Measurements from ENCODE around the gene CENPC.

- TF ChIP-seq CTCF (IDR thresholded peaks at IDR 0.05): no peak
- TF ChIP-seq POLR2A (IDR thresholded peaks at IDR 0.05): no peak
- TF ChIP-seq POLR2AphosphoS5 (IDR thresholded peaks at IDR 0.05): no peak
These were observed 20.0 kb upstream of the CENPC start for GRCh38 chr4:67565284-67565683.
